Measurements from ENCODE around the gene AGPAT4. TPM values are rescaled to one million over a fixed set of nuclear protein-coding genes. Genes with fewer than 3 reads are reported as not detected.
"Not testable (repeated sequence)": the region's sequence is repeated elsewhere in the genome, so short reads cannot be mapped to it uniquely, and the experiment has no call there.

The AGPAT4 gene
- total RNA-seq, 1 experiment from 2014 or later, result 5.8 TPM

DNA sequence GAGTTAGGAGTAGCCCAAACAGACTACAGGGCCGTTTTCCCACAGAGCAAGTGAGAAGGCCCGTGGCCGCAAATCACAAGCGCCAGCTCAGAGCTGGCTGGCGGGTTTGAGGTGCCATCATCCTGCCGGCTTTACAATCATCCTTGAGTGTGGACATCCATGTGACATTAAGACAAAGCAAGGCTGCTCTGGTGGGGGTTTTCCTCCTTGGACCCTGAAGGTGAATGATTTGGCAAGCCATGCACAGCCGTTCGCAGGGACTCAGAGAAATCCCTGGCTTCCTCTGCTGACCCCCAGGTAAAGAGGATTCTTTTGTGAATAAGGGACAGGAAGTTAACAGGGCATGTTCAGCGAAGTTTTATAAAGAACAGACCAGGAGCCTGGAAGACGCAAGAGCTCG, 137.2 kb downstream of the AGPAT4 start:
- DNase-seq, result no peak
- Histone ChIP-seq H3K27me3 (no peaks in the 10 kb centered on the region), H3K9me3 (no peaks in the 10 kb centered on the region), H3K4me3 (no peak overlapping the region), H3K36me3 (peaks cover 5% of the 10 kb centered on the region; the same call in 1 of the 2 replicates)

DNA sequence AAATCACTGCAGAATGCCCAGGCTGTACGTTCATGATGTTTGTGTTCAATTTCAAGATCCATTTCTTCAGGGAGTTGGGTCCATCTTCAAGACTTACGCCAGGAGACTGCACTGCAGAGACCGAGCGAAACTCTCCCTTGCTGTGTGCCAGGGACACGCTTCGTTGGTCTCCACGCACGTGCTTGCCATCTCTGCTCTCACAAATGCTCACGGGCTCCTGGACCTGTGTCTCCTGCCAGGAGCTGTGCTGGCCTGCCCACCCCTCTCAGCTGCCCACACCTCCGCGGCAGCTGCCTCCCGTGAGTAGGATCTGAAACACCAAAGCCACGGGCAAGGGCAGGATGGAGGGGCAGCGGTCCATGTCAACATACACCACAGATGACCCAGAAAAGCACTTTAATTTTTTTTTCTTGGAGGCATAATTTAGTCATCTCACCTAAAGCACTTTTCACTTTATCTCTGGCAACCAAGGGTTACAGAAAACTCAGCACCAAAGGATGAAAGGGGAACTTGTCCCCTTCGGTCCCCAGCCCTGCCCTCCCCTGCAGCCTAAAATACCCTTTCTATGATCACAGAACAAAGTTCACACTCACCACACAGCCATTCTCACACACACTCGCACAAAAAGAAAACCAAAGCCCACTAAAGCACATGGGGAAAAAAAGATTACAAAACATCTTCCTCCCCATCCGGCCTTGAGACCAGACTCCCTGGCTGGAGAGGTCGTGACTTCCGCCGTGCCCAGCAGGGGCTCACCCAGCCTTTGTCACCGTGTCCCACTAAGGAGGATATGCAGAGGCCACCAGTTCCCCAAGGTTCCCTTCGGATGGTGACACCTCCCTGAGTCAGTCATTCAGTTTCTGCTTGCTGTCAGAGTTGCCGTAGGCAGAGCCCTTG, 137.9 kb downstream of the AGPAT4 start:
- H3K27me3 ChIP-seq, result no peaks in the 10 kb centered on the region
- no peak overlapping the region for H3K4me3 ChIP-seq
- H3K9me3 ChIP-seq, result no peaks in the 10 kb centered on the region
- DNase-seq, result no peak
- peaks cover 5% of the 10 kb centered on the region; the same call in 1 of the 2 replicates for H3K36me3 ChIP-seq

DNA sequence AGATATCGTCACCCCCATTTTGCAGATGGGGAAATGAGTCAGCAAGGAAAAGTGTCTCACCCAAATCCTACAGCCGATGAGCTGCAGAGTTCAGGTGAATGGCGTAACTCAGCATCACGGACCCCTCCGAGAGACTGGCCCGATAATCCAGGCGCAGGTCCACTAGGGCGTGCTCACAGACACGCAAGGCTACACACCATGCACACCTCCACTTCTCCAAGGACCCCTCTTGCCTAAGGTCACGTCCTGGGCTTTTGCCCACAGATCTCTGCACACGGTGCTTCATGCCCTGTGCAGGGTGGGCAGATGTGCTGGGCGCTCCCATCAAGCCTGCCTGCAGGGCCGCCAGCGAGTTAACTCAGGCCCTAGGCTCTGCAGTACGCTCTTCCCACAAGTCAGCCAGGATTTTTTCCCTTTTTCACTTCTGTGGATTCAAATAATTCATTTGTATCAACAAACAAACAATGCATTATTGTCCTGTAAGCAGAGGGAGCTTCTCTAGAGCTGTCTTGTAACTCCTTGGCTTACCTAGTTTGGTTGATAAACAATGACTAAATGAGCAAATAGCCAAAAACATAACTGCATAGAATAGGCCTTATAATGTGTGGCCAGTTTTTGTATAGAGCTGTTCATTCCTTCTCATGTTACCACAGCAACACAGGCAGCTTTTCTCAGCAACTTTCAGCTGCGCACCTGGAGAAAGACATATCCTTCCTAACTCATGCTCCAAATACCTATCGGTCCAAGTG, 139.1 kb downstream of the AGPAT4 start:
- no peaks in the 10 kb centered on the region for H3K9me3 ChIP-seq
- no peaks in the 10 kb centered on the region for H3K27me3 ChIP-seq
- H3K36me3 ChIP-seq, result peaks cover 5% of the 10 kb centered on the region; the same call in 1 of the 2 replicates
- no peak overlapping the region for H3K4me3 ChIP-seq
- DNase-seq, result no peak

DNA sequence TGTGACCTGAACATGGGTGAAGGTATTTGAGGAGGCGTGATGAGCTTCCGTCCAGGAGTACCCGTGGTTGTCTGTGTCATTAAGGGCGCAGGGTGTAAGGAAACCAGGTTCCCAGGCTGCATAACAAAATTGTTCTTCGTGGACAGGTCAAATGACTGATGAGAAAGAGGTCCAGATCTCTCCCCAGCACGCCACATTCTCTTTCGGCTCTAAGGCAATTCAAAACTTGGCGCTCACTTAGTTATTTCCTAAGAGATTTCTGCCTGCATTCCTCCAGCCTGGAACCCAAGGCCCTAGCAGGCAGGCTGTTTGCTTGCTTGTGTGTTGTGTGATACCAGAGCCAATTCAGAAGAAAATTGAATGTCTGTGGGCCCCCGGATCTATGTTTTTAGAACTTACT, 139.9 kb downstream of the AGPAT4 start:
- H3K9me3 ChIP-seq, result no peaks in the 10 kb centered on the region
- DNase-seq, result no peak
- no peak overlapping the region for H3K4me3 ChIP-seq
- H3K27me3 ChIP-seq, result no peaks in the 10 kb centered on the region
- peaks cover 5% of the 10 kb centered on the region for H3K36me3 ChIP-seq

DNA sequence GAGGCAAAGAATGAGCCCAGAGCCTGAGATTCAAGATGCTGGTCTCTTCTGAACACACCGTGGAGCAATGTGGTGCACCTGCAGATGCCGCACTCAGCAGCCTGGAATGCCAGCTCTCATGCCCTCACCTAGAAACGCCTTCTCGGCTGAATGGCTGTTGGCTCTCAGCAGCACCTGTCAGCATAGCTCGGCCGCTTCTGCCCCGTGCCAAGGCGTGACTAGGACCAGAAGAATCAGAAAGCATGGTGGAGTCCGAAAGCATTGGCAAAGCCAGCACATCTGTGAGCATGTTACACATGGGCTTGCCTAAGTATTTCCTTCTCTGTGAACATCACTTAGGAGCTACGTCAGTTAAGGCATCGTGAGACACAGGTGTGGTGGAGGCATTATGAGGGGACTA, 141.5 kb downstream of the AGPAT4 start:
- H3K27me3 ChIP-seq, result no peaks in the 10 kb centered on the region
- peaks cover 5% of the 10 kb centered on the region for H3K36me3 ChIP-seq
- DNase-seq, result no peak
- H3K4me3 ChIP-seq, result no peak overlapping the region
- H3K9me3 ChIP-seq, result no peaks in the 10 kb centered on the region

DNA sequence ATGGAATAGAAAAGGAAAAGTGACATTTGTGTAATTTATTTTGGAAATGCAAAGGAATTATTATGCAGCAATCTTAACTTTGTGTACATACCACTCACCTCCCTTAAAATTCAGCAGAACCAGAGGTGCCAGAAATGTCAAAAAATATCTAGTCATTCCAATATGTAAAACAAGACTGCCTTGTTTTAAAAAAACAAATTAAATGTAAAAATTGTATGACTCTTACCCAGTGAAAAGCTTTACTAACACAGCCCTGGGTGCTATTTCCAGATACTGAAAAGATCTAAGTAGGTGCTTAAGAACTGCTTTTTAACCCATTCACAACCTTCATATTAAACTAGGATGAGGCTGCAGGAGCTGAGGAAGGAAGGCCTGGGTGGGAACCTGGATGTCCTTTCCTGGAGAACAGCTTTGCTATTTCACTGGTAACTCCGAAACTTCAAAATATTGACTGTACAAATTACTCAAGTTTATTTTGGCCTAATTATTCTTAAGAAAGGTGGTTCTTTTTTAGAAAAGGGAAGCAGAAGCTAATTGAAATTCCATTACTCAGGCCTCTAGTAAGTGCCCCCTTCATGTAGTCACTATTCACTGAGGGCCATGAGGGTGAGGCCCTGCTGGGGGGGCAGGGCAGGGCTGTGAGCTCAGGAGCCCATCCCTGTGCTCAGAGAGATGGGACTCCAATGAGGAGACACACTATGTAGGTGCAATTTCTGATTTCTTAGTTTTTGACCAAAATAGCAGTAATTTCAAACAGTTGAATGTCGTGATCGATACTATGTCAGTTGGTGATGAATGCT, 142.7 kb downstream of the AGPAT4 start:
- H3K9me3 ChIP-seq, result no peaks in the 10 kb centered on the region
- peaks cover 10% of the 10 kb centered on the region for H3K36me3 ChIP-seq
- H3K27me3 ChIP-seq, result no peaks in the 10 kb centered on the region
- no peak overlapping the region for H3K4me3 ChIP-seq
- no peak for DNase-seq

DNA sequence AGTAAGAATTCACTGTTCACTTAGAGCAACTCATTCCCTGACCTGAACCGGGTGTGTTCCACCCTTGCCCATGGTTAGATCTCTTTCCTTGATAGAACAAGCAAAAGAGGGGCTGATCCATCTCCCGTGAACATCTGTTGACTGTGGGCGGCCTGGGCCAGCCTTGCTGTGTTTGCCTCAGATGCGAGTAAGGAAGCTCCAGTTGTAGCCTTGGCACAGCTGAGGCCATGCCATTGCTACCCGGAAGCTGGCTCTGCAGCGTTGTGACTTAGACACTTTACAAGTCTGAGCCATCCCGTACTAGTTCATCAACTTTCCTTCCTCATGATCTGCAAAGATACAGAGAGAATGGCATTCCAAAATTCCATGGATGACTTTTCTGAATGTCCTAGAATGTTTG, 143.3 kb downstream of the AGPAT4 start:
- DNase-seq, result no peak
- Histone ChIP-seq H3K27me3 (no peaks in the 10 kb centered on the region), H3K36me3 (peaks cover 15% of the 10 kb centered on the region), H3K4me3 (no peak overlapping the region), H3K9me3 (no peaks in the 10 kb centered on the region)

DNA sequence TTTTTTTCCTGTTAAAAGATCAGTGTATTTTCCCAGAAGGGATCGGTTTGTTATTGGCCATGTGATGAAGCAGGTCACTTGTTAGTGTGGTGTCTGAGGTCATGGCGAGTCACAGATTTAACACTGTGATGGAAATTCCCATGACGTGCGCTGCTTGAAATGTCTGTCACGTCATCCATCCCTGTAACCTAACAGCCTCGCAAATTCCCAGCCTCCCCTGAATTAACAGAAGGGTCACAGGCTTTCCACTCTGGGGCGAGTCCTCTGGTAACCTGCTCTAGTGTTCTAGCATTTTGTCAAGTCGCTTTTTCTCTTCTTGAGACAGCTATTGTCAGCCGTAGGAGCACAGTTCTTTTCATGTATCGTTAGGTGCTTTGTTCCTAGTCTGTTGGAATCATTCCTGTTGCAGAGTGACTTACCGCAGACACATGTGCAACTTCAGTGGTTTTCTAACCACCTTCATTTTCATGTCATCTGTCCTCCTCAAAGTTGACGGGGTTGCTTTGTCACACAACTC, 145.1 kb downstream of the AGPAT4 start:
- no peaks in the 10 kb centered on the region for H3K27me3 ChIP-seq
- H3K9me3 ChIP-seq, result peaks cover 2% of the 10 kb centered on the region; the same call in 1 of the 2 replicates
- no peak for DNase-seq
- H3K4me3 ChIP-seq, result no peak overlapping the region
- peaks cover 15% of the 10 kb centered on the region for H3K36me3 ChIP-seq

DNA sequence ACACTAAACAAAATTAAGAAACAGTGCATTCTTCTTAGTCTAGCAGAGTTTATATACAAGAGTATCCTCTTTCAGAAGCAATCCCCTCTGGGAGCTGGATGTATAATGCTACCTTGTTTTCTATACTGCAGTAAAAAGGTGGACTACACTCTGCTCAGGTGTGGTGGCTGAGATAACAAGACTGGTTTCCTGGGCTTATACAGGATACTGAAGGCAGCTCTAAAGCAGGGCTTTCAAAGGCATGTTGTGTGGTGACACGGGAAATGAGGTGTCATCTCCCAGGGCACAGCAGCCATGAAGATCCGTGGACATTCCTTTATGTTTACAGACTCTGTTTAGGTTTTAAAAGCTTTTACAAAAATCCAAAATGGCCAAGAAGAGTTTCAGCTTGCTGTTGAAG, 145.6 kb downstream of the AGPAT4 start:
- DNase-seq, result no peak
- H3K27me3 ChIP-seq, result no peaks in the 10 kb centered on the region
- H3K36me3 ChIP-seq, result peaks cover 17% of the 10 kb centered on the region
- H3K9me3 ChIP-seq, result peaks cover 2% of the 10 kb centered on the region
- H3K4me3 ChIP-seq, result no peak overlapping the region

DNA sequence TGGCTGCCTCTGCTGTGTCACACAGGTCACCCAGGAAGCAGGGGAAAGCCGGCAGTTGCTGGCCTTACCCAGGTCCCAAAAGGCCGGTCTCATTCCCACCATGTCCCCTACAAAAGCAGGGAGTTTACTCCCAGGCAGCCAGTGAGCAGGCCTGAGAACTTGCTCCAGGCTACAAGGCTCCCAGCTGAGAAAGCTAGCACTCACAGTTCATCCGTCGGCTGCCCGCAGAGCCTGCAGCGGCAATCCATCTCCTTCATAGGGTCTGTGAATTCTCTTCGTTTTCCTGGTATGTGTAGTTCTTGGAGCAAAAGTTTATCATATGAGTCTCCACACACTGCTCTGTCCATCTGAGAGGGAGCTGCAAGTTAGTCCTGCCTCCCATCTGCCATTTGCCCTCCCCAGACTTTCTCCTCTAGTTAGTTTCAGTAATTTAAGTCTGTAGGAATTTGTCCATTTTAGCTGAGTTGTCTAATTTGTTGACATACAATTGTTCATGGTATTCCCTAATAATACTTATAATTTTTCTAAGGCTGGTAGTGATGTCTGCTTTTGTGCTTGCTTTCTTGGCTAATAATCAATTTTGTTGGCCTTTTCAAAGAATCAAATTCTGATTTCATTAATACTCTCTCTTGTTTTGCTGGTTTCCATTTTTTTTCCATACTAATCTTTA, 146.7 kb downstream of the AGPAT4 start:
- peaks cover 19% of the 10 kb centered on the region for H3K36me3 ChIP-seq
- no peak for DNase-seq
- H3K4me3 ChIP-seq, result no peak overlapping the region
- H3K27me3 ChIP-seq, result no peaks in the 10 kb centered on the region
- H3K9me3 ChIP-seq, result peaks cover 7% of the 10 kb centered on the region

DNA sequence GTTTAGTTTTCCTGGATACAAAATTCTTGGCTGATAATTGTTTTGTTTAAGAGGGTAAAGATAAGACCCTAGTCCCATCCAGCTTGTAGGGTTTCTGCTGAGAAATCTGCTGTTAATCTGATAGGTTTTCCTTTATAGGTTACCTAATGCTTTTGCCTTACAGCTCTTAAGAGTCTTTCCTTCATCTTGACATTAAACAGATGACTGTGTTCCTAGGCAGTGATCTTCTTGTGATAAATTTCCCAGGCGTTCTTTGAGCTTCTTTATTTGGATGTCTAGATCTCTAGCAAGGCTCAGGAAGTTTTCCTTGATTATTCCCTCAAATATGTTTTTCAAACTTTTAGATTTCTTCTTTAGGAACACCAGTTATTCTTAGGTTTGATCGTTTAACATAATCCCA, 148.3 kb downstream of the AGPAT4 start:
- no peak for DNase-seq

DNA sequence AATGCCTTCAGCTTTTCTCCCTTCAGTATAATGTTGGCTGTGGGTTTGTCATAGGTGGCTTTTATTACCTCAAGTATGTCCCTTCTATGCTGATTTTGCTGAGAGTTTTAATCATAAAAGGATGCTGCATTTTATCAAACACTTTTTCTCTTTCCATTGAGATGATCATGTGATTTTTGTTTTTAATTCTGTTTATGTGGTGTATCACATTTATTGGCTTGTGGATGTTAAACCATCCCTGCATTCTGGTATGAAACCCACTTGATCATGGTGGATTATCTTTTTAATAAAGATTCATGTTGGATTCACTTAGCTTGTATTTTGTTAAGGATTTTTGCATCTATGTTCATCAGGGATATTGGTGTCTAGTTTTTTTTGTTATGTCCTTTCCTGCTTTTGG, 150.5 kb downstream of the AGPAT4 start:
- Histone ChIP-seq H3K36me3 (peaks cover 43% of the 10 kb centered on the region), H3K9me3 (peaks cover 15% of the 10 kb centered on the region)
- H3K4me3 ChIP-seq, DNase-seq, H3K27me3 ChIP-seq: not testable (repeated sequence)

More for the DNA sequence above, 148.3 kb downstream of the AGPAT4 start:
- H3K4me3 ChIP-seq, result no peak overlapping the region
- no peaks in the 10 kb centered on the region for H3K27me3 ChIP-seq
- H3K36me3 ChIP-seq, result peaks cover 25% of the 10 kb centered on the region
- H3K9me3 ChIP-seq, result peaks cover 11% of the 10 kb centered on the region

DNA sequence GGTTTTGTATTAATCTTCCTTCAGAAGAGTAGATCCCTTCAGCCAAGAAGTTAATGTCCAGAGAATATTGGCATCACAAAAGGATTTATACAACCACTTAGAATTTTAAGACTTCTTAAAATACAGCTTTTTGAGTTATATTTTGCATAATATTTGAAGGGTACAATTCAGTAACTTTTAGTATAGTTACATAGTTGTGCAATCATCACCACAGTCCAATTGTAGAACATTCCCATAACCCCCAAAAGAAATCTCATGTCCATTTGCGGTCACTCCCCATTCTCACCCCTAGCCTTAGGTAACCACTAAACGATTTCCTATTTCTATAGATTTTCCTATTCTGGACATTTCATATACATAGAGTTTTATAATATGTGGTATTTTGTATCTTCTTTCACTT, 155.9 kb downstream of the AGPAT4 start:
- peaks cover 51% of the 10 kb centered on the region for H3K36me3 ChIP-seq
- H3K9me3 ChIP-seq, result peaks cover 13% of the 10 kb centered on the region
- DNase-seq, result no peak
- H3K4me3 ChIP-seq, result no peak overlapping the region
- H3K27me3 ChIP-seq, result no peaks in the 10 kb centered on the region

DNA sequence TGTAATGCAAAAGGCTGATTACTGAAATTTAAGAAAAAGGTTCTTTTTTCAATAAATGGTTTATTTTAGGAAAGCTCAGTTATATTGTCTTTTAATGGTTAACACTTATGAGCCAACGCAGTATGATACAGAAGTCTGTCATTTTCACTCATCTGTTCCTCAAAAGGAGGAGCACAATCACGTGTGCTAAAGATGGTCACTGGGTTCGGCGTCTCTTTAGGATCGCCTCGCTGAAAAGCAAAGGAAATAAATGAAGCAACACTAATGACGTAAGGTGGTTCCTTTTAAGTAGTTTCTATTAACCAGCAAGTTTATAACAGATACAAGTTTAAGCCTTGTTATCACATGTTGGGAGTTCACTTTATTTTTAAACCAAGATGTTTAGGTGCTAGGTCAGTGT, 156.6 kb downstream of the AGPAT4 start:
- no peak overlapping the region for H3K4me3 ChIP-seq
- no peak for DNase-seq
- no peaks in the 10 kb centered on the region for H3K27me3 ChIP-seq
- peaks cover 9% of the 10 kb centered on the region for H3K9me3 ChIP-seq
- peaks cover 54% of the 10 kb centered on the region for H3K36me3 ChIP-seq

DNA sequence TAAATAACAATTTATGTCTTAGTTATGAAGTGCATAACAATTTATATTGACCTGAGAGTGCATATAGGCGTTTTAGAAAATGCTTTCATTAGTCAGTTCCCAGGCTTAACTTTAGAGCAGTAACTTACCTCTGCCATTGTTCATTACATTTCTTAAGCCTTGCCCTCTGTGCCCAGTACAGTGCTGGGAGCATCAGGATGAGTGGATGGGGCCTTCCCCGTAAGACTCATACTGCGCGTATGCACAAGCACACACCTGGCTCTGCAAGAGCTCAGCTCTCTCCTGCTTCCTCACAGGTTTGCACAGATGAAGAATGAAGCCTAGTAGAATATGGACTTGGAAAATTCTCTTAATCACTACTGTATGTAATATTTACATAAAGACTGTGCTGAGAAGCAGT, 157.3 kb downstream of the AGPAT4 start:
- DNase-seq, result no peak
- H3K36me3 ChIP-seq, result peaks cover 60% of the 10 kb centered on the region
- no peak overlapping the region for H3K4me3 ChIP-seq

DNA sequence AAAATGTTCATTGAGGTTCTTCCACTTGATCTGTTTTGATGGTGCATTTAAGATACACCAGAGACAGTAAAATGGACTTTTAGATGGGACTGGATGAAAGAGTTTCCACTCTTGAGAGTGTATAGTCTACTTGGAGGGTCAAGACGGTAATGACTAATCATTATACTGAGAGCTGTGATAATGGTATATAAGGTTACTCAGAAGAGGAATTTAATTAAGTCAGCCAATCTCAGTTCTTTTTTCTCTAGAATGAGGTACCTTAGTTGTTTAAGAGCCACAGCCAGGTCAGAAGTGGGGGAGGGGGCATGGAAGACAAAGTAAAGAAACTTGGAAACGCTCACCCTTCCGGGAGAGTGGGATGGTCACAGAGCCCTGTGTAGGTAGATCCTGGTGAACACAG, 158.4 kb downstream of the AGPAT4 start:
- no peaks in the 10 kb centered on the region for H3K27me3 ChIP-seq
- DNase-seq, result no peak
- H3K36me3 ChIP-seq, result peaks cover 61% of the 10 kb centered on the region
- no peak overlapping the region for H3K4me3 ChIP-seq
- peaks cover 4% of the 10 kb centered on the region; the same call in 1 of the 2 replicates for H3K9me3 ChIP-seq

More for the DNA sequence above, 157.3 kb downstream of the AGPAT4 start:
- Histone ChIP-seq H3K27me3 (no peaks in the 10 kb centered on the region), H3K9me3 (peaks cover 4% of the 10 kb centered on the region)

All from MG63 (cell line).